ENCODE results near the gene PADI1.

The PADI1 gene

DNA sequence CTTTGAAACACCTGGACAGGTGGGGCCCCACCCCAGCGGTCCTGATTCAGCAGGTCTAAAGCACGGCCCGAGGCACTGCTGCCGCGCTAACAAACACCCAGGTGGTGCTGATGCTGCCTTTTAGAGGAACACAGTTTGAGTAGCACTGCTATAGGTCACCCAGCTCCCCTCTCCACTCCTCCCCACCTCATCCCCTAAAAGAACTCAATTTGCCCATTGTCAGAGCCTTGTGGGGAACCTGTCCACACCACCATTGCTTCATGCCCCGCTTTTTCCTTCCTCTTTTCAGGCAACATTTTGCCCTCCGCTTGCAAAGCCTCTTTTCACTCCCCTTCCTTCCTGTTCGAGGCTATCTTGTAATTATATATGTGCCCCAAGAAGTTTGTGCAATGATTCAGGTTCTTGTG, 76.8 kb downstream of the PADI1 start:
- TF ChIP-seq, protein P1, sequence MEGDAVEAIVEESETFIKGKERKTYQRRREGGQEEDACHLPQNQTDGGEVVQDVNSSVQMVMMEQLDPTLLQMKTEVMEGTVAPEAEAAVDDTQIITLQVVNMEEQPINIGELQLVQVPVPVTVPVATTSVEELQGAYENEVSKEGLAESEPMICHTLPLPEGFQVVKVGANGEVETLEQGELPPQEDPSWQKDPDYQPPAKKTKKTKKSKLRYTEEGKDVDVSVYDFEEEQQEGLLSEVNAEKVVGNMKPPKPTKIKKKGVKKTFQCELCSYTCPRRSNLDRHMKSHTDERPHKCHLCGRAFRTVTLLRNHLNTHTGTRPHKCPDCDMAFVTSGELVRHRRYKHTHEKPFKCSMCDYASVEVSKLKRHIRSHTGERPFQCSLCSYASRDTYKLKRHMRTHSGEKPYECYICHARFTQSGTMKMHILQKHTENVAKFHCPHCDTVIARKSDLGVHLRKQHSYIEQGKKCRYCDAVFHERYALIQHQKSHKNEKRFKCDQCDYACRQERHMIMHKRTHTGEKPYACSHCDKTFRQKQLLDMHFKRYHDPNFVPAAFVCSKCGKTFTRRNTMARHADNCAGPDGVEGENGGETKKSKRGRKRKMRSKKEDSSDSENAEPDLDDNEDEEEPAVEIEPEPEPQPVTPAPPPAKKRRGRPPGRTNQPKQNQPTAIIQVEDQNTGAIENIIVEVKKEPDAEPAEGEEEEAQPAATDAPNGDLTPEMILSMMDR (IDR thresholded peaks at IDR 0.05; ENCODE audit: low read depth, low read length): no peak
- DNase-seq (ENCODE audit: low read depth, low spot score): no peak
- H3K4me3 ChIP-seq (ENCODE audit: low read depth, low read length): no peak overlapping the region
- in situ Hi-C loops (cut with HindIII; ENCODE audit: low sequenced_read_pairs): no loop called here

DNA sequence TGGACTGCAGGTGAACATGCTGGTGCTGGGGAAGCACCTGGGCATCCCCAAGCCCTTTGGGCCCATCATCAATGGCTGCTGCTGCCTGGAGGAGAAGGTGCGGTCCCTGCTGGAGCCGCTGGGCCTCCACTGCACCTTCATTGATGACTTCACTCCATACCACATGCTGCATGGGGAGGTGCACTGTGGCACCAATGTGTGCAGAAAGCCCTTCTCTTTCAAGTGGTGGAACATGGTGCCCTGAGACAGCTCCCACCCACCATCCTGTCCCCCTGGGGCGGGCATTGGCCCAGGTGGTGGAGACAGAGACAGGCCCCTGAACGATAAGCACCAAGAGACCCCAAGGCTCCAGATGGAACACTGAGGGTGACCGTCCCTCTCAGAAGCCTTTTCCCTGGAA, 77.9 kb downstream of the PADI1 start:
- TF ChIP-seq, protein P1 (IDR thresholded peaks at IDR 0.05; ENCODE audit: low read depth, low read length): no peak
- no peak overlapping the region for H3K4me3 ChIP-seq (ENCODE audit: low read depth, low read length)
- DNase-seq (ENCODE audit: low read depth, low spot score): no peak
- in situ Hi-C loops (cut with HindIII; ENCODE audit: low sequenced_read_pairs): no loop called here

DNA sequence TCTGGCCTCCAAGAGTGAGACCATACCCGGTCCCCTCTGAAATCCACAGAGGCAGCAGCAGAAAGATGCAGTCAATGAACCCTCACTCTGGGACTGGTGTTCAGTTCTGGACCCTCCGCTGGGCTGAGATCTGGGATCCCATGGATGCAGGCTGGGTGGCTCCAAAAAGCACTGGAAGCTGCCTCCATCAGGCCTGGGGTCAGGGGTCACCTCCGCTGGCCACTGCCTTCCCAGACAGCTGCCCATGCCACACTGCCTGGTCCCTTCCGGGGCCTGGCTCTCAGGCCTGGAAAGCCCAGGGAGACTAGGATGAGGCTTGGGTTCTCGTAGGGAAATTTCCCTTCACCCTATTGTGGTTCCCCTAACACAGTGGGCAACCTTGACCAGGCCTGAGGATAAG, 81.7 kb downstream of the PADI1 start:
- in situ Hi-C loops (cut with HindIII; ENCODE audit: low sequenced_read_pairs): no loop called here
- no peak overlapping the region for H3K4me3 ChIP-seq (ENCODE audit: low read depth, low read length)
- DNase-seq (ENCODE audit: low read depth, low spot score): no peak
- TF ChIP-seq, protein P1 (IDR thresholded peaks at IDR 0.05; ENCODE audit: low read depth, low read length): no peak

DNA sequence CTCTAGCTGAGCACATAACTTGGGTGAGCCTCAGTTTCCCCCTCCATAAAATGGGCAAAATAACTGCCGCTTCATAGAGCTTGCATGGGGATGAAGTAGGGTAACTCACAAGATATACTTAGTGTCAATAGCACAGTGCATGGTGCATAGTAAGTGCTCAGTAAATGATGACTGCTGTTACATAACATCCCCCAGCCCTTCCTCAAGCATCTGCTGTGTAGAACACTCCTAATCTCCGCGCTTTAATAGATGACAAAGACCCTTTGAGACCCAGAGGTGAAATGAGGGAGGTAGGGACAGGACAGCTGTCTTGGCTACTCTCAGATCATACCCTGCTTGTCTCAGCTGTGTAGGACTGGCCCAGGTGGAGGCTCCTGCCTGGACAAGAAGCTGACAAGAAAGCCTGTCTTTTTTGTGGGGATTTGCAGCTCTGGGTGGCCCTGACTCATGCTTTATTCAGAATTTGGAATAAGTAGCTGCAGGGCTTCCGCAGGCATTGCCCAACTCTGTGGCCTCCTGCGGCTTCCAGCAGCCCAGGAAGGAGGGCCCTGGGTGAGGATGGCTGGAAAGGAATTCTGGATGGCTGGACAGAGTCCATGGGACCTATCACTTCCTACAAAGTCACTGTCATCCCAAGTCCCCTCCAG, 82.3 kb downstream of the PADI1 start:
- DNase-seq (ENCODE audit: low read depth, low spot score): peak; percentile 72
- H3K4me3 ChIP-seq (ENCODE audit: low read depth, low read length): no peak overlapping the region
- TF ChIP-seq, protein P1 (IDR thresholded peaks at IDR 0.05; ENCODE audit: low read depth, low read length): no peak
- in situ Hi-C loops (cut with HindIII; ENCODE audit: low sequenced_read_pairs): no loop called here

DNA sequence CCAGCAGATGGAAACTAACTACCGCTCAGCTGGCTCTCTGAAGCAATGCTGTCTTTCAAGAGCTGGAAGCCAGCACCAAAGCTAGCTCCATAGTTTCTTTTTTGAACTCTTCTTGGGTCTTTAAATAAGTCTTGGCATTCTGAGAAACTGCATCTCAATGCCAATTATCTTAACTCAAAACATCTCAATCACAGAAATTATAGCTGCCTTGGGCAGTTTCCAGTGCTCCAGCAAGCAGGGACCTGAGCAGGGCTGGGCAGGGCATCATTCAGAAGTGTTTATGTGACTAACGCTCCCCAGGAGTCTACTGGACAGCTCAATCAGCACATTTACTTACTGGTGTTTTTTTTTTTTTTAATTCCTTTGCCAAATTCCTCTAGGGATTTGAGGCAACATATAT, 84.8 kb downstream of the PADI1 start:
- H3K4me3 ChIP-seq (ENCODE audit: low read depth, low read length): no peak overlapping the region
- DNase-seq (ENCODE audit: low read depth, low spot score): peak; percentile 60
- TF ChIP-seq, protein P1 (IDR thresholded peaks at IDR 0.05; ENCODE audit: low read depth, low read length): no peak
- in situ Hi-C loops (cut with HindIII; ENCODE audit: low sequenced_read_pairs): no loop called here

DNA sequence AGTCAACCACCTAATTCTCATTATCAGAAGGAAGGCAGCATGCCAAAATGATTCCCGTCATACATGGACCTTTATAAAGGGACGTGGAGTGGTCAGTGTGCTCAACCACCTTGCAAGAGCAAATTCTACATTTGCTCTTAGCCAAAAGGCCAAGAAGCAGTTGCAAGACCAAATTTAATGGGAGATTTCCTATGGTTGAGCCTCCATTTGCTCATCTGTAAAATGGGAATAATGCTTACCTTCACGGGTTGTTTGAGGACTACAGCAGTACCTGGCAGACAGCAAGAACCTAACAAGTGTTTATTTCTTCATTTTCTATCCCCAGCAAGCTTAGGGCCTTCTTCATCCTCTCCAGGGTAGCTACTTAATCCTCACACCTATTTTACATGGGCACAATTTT, 85.6 kb downstream of the PADI1 start:
- no peak for DNase-seq (ENCODE audit: low read depth, low spot score)
- no peak overlapping the region for H3K4me3 ChIP-seq (ENCODE audit: low read depth, low read length)
- in situ Hi-C loops (cut with HindIII; ENCODE audit: low sequenced_read_pairs): no loop called here
- TF ChIP-seq, protein P1 (IDR thresholded peaks at IDR 0.05; ENCODE audit: low read depth, low read length): no peak

Measured in astrocyte of the spinal cord (primary cell).